ENCODE data around the gene LONP2. TPM values are rescaled to one million over a fixed set of nuclear protein-coding genes. Genes with fewer than 3 reads are reported as not detected.
"Not testable (repeated sequence)": the region's sequence is repeated elsewhere in the genome, so short reads cannot be mapped to it uniquely, and the experiment has no call there.

LONP2 gene
- total RNA-seq, 1 experiment from 2014 or later, result 83.3 TPM

GRCh38 chr16:48372744-48373143, 128.6 kb downstream of the LONP2 start:
- CTCF ChIA-PET, result interaction anchor here (0.6 kb wide), 1 partner anchor 236 kb away, joined by 3 read pairs; no protein-coding TSS in a partner anchor
- Mint-ChIP-seq H3K27ac (ENCODE audit: unreplicated experiment) (no peak overlapping the region), H3K27me3 (ENCODE audit: unreplicated experiment) (no peaks in the 10 kb centered on the region), H3K4me1 (ENCODE audit: low read depth, unreplicated experiment) (peaks cover 15% of the 10 kb centered on the region), H3K9me3 (ENCODE audit: low read depth, unreplicated experiment) (no peaks in the 10 kb centered on the region), H3K4me3 (ENCODE audit: low read depth, unreplicated experiment) (no peak overlapping the region), H3K36me3 (ENCODE audit: insufficient read depth, unreplicated experiment) (peaks cover under 1% of the 10 kb centered on the region)
- intact Hi-C loops (cut with micrococcal nuclease; ENCODE audit: unreplicated experiment), result no loop called here
- DNase-seq, result no peak
- no TSS peak for BruUV-seq (replicated peaks)
- TF ChIP-seq CTCF (IDR thresholded peaks at IDR 0.05; ENCODE audit: unreplicated experiment), result no peak

- DNase-seq, result no peak
- H3K4me1 Mint-ChIP-seq (ENCODE audit: low read depth, unreplicated experiment), result peaks cover 16% of the 10 kb centered on the region
- intact Hi-C loops (cut with micrococcal nuclease; ENCODE audit: unreplicated experiment), result no loop called here
- CTCF ChIA-PET, result no interaction called here
- no peaks in the 10 kb centered on the region for H3K27me3 Mint-ChIP-seq (ENCODE audit: unreplicated experiment)
- H3K4me3 Mint-ChIP-seq (ENCODE audit: low read depth, unreplicated experiment), result no peak overlapping the region
- no peaks in the 10 kb centered on the region for H3K36me3 Mint-ChIP-seq (ENCODE audit: insufficient read depth, unreplicated experiment)
- no TSS peak for BruUV-seq (replicated peaks)
- TF ChIP-seq CTCF (IDR thresholded peaks at IDR 0.05; ENCODE audit: unreplicated experiment), result no peak
- H3K9me3 Mint-ChIP-seq (ENCODE audit: low read depth, unreplicated experiment), result no peaks in the 10 kb centered on the region
- no peak overlapping the region for H3K27ac Mint-ChIP-seq (ENCODE audit: unreplicated experiment)
Measured at GRCh38 chr16:48373258-48374029, 129.3 kb downstream of the LONP2 start.

GRCh38 chr16:48374255-48374654, 130.2 kb downstream of the LONP2 start:
- H3K4me3 Mint-ChIP-seq (ENCODE audit: low read depth, unreplicated experiment), result no peak overlapping the region
- intact Hi-C loops (cut with micrococcal nuclease; ENCODE audit: unreplicated experiment), result no loop called here
- H3K27ac Mint-ChIP-seq (ENCODE audit: unreplicated experiment), result no peak overlapping the region
- no peak for TF ChIP-seq CTCF (IDR thresholded peaks at IDR 0.05; ENCODE audit: unreplicated experiment)
- H3K4me1 Mint-ChIP-seq (ENCODE audit: low read depth, unreplicated experiment), result peaks cover 22% of the 10 kb centered on the region
- H3K27me3 Mint-ChIP-seq (ENCODE audit: unreplicated experiment), result no peaks in the 10 kb centered on the region
- no peaks in the 10 kb centered on the region for H3K9me3 Mint-ChIP-seq (ENCODE audit: low read depth, unreplicated experiment)
- no peak for DNase-seq
- BruUV-seq (replicated peaks), result no TSS peak
- CTCF ChIA-PET, result no interaction called here
- H3K36me3 Mint-ChIP-seq (ENCODE audit: insufficient read depth, unreplicated experiment), result no peaks in the 10 kb centered on the region

GRCh38 chr16:48377301-48377700, 133.2 kb downstream of the LONP2 start:
- BruUV-seq (replicated peaks); CTCF ChIA-PET; H3K27me3 Mint-ChIP-seq (ENCODE audit: unreplicated experiment); H3K27ac Mint-ChIP-seq (ENCODE audit: unreplicated experiment); DNase-seq; H3K36me3 Mint-ChIP-seq (ENCODE audit: insufficient read depth, unreplicated experiment); intact Hi-C loops (cut with micrococcal nuclease; ENCODE audit: unreplicated experiment); H3K4me3 Mint-ChIP-seq (ENCODE audit: low read depth, unreplicated experiment); H3K9me3 Mint-ChIP-seq (ENCODE audit: low read depth, unreplicated experiment): not testable (repeated sequence)
- H3K4me1 Mint-ChIP-seq (ENCODE audit: low read depth, unreplicated experiment), result peaks cover 40% of the 10 kb centered on the region

GRCh38 chr16:48378276-48378675, 134.2 kb downstream of the LONP2 start:
- no TSS peak for BruUV-seq (replicated peaks)
- H3K27ac Mint-ChIP-seq (ENCODE audit: unreplicated experiment), result no peak overlapping the region
- H3K9me3 Mint-ChIP-seq (ENCODE audit: low read depth, unreplicated experiment), result no peaks in the 10 kb centered on the region
- no peak for TF ChIP-seq CTCF (IDR thresholded peaks at IDR 0.05; ENCODE audit: unreplicated experiment)
- H3K36me3 Mint-ChIP-seq (ENCODE audit: insufficient read depth, unreplicated experiment), result peaks cover 13% of the 10 kb centered on the region
- intact Hi-C loops (cut with micrococcal nuclease; ENCODE audit: unreplicated experiment), result no loop called here
- peaks cover 44% of the 10 kb centered on the region for H3K4me1 Mint-ChIP-seq (ENCODE audit: low read depth, unreplicated experiment)
- no peak overlapping the region for H3K4me3 Mint-ChIP-seq (ENCODE audit: low read depth, unreplicated experiment)
- DNase-seq, result no peak
- CTCF ChIA-PET, result no interaction called here
- no peaks in the 10 kb centered on the region for H3K27me3 Mint-ChIP-seq (ENCODE audit: unreplicated experiment)
